ENCODE measurements around the gene IRF2.

The IRF2 gene

DNA sequence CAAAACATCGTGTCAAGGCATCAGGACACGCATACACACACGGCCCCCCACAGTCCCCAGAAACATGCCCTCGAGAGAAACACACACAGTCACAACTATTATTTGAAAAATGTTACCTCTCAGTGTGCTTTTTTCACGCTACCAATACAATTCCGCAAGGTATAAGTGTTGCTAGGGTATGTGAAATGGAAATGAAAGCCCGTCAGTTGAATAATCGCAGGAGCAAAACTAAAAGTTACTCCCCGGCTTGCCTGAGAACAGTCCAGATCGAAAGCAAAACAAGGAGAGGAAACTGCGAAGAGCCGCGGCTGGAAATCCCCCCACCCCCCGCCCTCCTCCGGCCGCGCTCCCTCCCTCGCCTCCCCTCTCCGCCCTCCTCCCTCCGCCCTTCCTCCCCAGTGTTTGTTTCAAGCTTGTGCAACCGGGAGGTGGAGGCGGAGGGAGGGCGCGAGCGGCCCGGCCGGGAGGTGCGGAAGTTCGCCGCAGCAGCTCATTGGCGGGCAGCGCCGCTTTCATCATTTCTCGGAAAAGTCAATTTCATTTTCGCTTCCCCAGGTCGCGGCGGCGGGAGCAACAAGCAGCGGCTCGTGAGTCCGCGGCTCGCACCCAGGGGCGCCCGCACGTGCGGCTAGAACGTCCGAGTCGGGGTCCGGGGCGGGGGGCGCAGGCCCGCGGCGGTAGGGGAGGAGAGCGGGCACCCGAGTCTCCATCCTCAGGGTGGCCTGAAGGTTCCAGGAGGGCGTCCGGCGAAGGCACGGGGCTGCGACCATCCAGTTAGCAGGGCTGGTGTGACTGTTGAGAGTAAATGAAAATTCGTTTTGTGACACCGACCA, at the start of gene IRF2:
Gene IRF2, minus strand, starts transcription at position 288 of the 833 bp plus-strand sequence. CDS start 45,486 bp downstream, outside the sequence.
- peak; percentile 89 to 96 (median 96) for DNase-seq (ENCODE audit: low read depth in 3 of 3)

- no peak for DNase-seq (ENCODE audit: low read depth in 3 of 3)
These were observed 41.3 kb upstream of the IRF2 start for GRCh38 chr4:184515606-184516005.

GRCh38 chr4:184514121-184514988, 40.0 kb upstream of the IRF2 start:
- DNase-seq (ENCODE audit: low read depth in 3 of 3) = peak; percentile 67 to 78 (median 71)

DNA sequence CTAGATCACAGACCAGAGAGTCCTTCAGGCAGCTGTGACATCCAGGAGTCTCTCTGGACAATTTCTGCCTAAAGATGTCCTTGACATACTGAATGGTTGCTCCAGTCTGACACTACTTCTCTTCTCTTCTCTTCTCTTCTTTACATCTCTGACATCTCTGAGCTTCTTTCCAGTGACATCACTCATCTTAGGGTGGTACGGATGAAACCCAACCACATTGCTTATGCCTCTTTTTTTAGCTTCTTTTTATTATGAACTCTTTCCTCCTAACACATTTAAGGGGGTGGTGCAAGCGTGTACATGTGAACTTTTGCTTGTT, 39.4 kb upstream of the IRF2 start:
- no peak for DNase-seq (ENCODE audit: low read depth in 3 of 3)

- no peak for DNase-seq (ENCODE audit: low read depth in 3 of 3)
These were observed 36.8 kb upstream of the IRF2 start for GRCh38 chr4:184511156-184511555.

- no peak for DNase-seq (ENCODE audit: low read depth in 3 of 3)
These were observed 36.1 kb upstream of the IRF2 start for GRCh38 chr4:184510401-184510800.

DNA sequence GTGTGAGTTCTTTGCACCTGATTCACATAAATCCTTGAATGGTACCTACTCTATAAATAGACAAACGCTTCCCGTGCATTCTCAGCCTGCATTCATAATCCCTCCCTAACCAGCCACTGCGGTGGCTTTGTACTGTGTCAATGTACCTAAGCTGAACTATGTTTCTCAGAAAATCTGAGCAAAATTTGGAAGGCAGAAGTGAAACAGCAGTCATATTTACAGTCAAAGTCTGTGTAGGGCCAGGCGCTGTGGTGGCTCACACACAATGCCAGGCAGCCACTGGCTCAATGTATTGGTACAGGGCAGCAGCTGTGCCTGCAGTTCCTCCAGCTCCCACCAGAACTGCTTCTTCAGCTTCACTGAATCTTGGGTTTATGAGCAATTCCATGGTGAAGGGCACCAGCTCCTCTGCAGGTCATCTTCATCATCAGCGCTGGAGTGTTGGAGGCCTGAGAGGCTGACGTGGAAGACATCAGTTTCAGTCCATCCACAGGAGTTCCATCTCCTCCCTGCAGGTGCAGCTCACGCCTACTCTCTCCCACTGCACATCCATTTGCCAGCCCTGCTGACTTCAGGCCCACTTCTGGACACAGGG, 32.3 kb upstream of the IRF2 start:
- peak in 1 of 3 donors; percentile 38 for DNase-seq (ENCODE audit: low read depth in 3 of 3)

DNA sequence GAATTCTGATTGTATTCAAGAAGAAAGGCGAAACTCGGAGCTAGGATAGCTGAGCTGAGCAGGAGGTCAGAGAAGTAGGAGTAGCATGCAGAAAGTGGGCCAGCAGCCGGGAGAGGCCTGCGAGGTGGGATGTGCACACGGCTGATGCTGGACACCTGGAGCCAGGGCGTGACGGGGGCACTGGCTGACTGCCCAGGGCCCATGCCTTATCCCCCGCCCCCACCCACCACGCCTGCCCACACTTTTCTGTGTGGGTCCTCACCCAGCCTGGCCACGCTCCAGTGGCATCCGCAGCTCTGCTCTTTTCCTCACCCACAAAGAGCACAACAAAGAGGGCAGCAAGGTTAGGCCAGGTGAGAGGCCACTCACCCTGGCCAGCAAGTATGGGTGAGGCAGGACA, 30.0 kb upstream of the IRF2 start:
- no peak for DNase-seq (ENCODE audit: low read depth in 3 of 3)

DNA sequence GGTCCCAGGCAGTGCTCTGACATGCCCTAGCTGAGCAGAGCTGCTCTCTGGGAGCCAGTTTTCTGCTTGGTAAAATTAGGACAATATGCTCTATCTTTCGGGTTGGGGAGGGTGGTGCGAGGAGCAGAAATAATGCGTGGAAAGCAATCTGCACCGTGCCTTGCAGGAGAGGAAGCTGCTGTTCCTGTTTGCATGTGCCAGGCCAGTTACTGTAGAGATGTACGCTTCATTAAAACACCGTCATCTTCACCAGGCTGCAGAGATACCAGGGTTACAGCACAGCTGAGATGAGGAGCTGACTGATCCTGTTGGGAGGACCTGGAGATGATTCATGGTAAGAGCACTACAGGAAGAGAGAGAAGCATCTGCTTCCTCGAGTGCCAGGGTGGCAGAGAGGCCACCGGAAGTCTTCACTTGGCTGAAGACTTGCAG, 29.5 kb upstream of the IRF2 start:
- no peak for DNase-seq (ENCODE audit: low read depth in 3 of 3)

- DNase-seq (ENCODE audit: low read depth in 3 of 3) = no peak
These were observed 26.6 kb upstream of the IRF2 start for GRCh38 chr4:184500748-184501589.

DNA sequence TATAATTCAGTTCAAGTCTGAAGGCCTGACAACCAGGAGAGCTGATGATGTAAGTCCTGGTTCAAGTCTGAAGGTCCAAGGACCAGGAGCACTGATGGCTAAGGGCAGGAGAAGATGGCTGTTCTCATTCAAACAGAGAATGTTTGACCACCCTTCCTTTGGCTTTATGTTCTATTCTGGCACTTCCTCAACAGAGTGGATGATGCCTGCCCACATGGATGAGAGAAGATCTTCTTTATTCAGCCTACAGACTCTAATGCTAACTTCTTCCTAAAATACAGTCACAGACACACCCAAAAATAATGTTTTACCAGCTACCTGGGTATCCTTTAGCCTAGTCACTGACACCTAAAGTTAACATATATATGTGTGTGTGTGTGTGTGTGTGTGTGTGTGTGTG, 25.6 kb upstream of the IRF2 start:
- DNase-seq (ENCODE audit: low read depth in 3 of 3) = no peak

- DNase-seq (ENCODE audit: low read depth in 3 of 3) = no peak
These were observed 24.2 kb upstream of the IRF2 start for GRCh38 chr4:184498598-184498997.

- DNase-seq (ENCODE audit: low read depth in 3 of 3) = no peak
These were observed 15.4 kb upstream of the IRF2 start for GRCh38 chr4:184489771-184490170.

GRCh38 chr4:184487503-184487902, 13.2 kb upstream of the IRF2 start:
- no peak for DNase-seq (ENCODE audit: low read depth in 3 of 3)

DNA sequence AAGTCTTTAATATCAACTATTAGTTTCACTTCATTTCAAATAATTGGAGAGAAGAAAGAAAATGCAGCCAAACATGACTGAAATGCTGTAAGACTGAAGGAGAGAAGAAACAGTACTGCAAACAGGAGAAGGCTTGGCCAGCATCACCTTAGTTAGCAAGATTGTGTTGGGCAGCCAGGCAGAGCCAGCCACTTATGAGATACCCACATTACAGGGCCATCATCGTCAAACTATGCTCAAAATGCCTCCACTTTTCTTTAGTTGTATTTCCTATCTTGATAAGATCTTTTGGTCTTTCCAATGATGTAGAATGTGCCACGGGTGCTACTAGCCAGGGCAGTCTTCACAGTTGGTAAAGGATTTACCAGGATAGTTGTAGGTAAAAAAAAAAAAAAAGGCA, 10.9 kb upstream of the IRF2 start:
- DNase-seq (ENCODE audit: low read depth in 3 of 3) = no peak

DNA sequence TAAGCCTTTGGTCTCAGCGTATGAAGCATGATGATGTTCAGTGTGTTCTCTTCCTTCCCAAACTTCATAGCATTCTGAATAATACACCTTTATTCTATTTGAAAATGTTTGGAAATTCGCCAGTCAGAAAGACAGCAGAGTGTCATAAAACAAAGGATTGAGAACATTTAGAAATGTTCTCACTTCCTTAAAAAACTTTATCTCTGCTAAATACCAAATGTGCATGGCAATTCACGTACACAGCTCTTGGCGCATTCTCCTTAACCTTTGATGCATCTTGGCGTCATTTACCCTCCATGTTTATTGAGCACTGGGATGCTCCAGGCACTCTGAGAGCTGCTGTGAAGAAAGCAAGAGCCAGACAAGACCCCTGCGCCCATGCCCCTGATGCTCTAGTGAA, 7.2 kb upstream of the IRF2 start:
- no peak for DNase-seq (ENCODE audit: low read depth in 3 of 3)

GRCh38 chr4:184479516-184479950, 5.2 kb upstream of the IRF2 start:
- no peak for DNase-seq (ENCODE audit: low read depth in 3 of 3)

DNA sequence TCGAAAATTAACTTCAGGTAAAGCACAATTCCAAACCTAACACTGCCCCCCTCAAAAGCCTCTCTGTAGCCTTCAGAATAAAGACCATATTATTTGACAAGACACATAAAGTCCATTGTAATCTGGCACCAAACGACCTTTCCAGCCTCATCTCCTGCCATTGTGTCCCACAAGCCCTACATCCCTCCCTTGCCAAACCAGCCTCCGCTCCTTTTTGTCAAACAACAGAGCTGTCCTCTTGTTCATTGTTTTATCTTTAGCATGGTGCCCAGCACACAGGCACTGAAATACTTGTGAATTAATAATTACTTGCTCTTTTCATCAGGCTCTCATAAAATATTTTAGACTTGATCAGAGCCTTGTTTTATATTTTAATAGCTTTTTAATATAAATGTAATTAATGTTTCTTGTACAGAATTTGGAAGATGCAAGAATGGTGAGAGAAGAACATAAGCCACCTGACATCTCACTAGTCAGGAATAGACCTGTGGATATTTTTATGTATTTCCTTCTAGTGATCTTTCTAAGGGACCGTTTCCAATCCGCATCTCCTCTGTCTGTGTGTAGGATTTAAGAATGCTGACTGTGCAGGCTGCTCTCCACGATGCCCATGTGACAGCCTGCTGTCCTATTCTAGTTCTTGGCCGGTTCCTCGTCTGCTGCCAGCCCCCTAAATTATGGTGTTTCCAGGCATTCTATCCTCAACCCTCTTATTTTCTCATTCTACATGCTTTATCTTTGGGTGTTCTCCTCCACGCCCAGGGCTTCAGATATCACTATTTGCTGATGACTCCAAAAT, 3.0 kb upstream of the IRF2 start:
- DNase-seq (ENCODE audit: low read depth in 3 of 3) = no peak

DNA sequence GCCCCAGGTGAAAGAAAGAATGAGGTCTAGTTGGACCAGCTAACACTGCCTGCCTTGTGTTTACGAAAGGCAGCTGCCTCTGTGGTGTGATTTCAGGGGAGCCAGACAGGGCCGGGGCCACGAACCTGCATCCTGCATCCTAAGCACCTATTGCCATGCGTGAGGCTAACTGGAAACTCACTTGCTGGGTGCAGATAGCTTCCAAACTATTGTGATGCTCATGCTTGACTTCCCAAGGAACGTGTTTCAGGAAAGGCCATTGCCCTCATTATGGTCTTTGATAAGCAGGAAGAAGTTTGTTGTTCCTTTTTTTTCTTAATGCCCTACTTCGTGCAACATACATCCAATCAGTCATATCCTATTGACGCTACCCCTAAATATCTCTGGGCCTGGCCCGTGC, 2.3 kb upstream of the IRF2 start:
- no peak for DNase-seq (ENCODE audit: low read depth in 3 of 3)

DNA sequence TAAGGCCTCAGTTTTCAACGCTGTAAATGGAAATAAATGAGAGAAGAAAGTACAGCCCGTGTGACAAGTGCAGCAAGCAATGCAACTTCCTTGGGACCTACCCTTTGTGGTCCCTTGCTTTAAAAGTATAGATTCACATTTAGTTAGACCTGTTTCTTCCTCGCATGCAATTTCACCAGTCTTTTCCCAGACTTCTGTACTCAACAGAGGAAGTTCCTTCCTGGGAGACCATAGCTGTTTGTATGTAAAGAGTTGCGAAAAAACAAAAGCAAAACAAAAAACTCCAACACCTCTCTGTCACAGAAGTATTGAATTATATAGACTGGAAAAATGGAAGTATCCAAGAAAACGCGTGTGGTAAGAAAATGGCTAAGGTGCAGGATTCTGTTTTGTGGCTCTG, 1.1 kb upstream of the IRF2 start:
- no peak for DNase-seq (ENCODE audit: low read depth in 3 of 3)

- DNase-seq (ENCODE audit: low read depth in 3 of 3) = peak; percentile 45 to 56 (median 51)
These were observed 729 bp upstream of the IRF2 start for GRCh38 chr4:184475096-184475461.
